ENCODE data around the gene AHRR. TPM values are rescaled to one million over a fixed set of nuclear protein-coding genes. Genes with fewer than 3 reads are reported as not detected.

Gene AHRR
- total and polyA plus RNA-seq, 10 of the 15 experiments (the other 5 are each of a cell fraction or from before 2014, with no cell fraction given), result 0.90 to 35.2 (median 19.2) TPM

DNA sequence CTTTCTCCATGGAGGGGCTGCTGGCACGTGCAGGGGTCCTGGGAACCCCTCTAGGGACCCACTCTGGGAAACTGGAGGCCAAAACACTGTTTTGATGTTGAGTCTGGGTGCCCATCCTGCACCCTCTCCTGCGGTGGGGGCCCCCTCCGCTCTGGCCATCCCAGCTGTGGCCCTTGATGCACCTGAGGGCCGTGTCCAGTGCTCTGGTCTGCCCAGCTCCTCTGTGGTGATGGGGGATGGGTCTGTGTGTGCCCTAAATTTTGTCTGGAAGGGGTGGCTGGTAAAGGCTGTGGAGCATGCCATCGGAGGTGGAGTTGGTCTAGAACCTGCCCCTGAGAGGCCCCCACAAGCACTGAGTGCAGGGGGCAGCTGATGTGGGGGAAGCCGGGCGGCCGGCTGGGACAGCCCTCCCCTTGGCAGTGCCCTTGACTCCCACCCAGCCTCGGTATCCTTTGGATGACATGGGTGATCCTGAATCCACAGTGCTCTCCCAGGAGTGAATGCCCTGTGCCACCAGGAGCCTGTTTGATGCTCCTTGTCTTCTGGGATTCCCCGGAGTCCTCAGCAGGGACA is 26.3 kb downstream of the AHRR start (continued):
- TF ChIP-seq, protein P1, sequence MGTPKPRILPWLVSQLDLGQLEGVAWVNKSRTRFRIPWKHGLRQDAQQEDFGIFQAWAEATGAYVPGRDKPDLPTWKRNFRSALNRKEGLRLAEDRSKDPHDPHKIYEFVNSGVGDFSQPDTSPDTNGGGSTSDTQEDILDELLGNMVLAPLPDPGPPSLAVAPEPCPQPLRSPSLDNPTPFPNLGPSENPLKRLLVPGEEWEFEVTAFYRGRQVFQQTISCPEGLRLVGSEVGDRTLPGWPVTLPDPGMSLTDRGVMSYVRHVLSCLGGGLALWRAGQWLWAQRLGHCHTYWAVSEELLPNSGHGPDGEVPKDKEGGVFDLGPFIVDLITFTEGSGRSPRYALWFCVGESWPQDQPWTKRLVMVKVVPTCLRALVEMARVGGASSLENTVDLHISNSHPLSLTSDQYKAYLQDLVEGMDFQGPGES (IDR thresholded peaks at IDR 0.05), result no peak
- no peak for TF ChIP-seq POU2F2 (IDR thresholded peaks at IDR 0.05; ENCODE audit: borderline replicate concordance, low read depth, low read length)
- no peak for TF ChIP-seq BMI1 (IDR thresholded peaks at IDR 0.05; ENCODE audit: borderline replicate concordance)
- TF ChIP-seq, protein P2, sequence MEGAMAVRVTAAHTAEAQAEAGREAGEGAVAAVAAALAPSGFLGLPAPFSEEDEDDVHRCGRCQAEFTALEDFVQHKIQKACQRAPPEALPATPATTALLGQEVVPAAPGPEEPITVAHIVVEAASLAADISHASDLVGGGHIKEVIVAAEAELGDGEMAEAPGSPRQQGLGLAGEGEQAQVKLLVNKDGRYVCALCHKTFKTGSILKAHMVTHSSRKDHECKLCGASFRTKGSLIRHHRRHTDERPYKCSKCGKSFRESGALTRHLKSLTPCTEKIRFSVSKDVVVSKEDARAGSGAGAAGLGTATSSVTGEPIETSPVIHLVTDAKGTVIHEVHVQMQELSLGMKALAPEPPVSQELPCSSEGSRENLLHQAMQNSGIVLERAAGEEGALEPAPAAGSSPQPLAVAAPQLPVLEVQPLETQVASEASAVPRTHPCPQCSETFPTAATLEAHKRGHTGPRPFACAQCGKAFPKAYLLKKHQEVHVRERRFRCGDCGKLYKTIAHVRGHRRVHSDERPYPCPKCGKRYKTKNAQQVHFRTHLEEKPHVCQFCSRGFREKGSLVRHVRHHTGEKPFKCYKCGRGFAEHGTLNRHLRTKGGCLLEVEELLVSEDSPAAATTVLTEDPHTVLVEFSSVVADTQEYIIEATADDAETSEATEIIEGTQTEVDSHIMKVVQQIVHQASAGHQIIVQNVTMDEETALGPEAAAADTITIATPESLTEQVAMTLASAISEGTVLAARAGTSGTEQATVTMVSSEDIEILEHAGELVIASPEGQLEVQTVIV (IDR thresholded peaks at IDR 0.05; ENCODE audit: borderline replicate concordance, partially characterized antibody), result no peak
- TF ChIP-seq CREB1 (IDR thresholded peaks at IDR 0.05; ENCODE audit: low read depth), result no peak

DNA sequence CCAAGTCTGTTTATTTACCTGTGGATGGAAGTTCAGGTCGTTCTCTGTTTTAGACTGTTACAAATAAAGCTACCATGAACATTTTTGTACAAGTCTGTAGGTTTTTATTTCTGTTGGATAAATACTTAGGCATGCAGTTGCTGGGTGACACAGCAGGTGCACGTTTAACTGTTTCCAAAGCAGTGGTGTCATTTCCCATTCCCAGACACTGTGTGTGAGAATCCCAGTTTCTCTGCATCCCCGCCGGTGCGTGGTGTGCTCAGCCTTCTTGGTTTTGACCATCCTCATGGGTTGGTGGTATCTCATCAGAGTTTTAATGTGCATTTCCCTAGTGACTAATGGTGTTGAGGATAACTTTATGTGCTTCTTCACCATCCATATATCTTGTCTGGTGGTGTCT is 27.2 kb downstream of the AHRR start:
- ChIA-PET RAD21 (ENCODE audit: unreplicated experiment) (interaction anchor here (1.9 kb wide), 1 partner anchor 76 kb away, joined by 4 read pairs; no protein-coding TSS in a partner anchor), SMC1A (ENCODE audit: uncharacterized antibody, unreplicated experiment) (interaction anchor here (1.1 to 2.3 kb wide), 3 partner anchors 11 to 23 kb away, joined by 3 to 6 read pairs (median 4); no protein-coding TSS in a partner anchor), CTCF (interaction anchor here (0.6 to 3.2 kb wide), 5 partner anchors 13 to 219 kb away, joined by 3 to 27 read pairs (median 3); no protein-coding TSS in a partner anchor), POLR2A (no interaction called here)
- no peak overlapping the region for H3K4me2 ChIP-seq (ENCODE audit: control insufficient read depth, insufficient read depth)
- in situ Hi-C loops (cut with MboI) (no loop called here), intact Hi-C loops (cut with micrococcal nuclease; ENCODE audit: unreplicated experiment) (no loop called here)
- ATAC-seq (no peak), FAIRE-seq (no peak), DNase-seq (ENCODE audit: low read depth, low spot score) (no peak)
- 73% methylated on average over 5 of the region's 5 CpGs for WGBS (ENCODE audit: insufficient coverage, insufficient replicate concordance, low lambda C conversion rate, missing lambda C conversion rate)
- no peak overlapping the region for H3K4me3 ChIP-seq
- peaks cover 43% of the 10 kb centered on the region for H3K79me2 ChIP-seq (ENCODE audit: control insufficient read depth, insufficient read depth, low read length)
- H3K36me3 ChIP-seq (ENCODE audit: control insufficient read depth in 2 of 2, insufficient read depth in 2 of 2, low read length in 1 of 2), result peaks cover 20 to 35% of the 10 kb centered on the region in 2 experiments; a peak in 3 of 4 replicates
- no peak overlapping the region for H3K27ac ChIP-seq (ENCODE audit: control insufficient read depth, insufficient read depth)
- no peak overlapping the region for H2AFZ ChIP-seq (ENCODE audit: control insufficient read depth, low read depth, low read length)
- H3K9ac ChIP-seq (ENCODE audit: control insufficient read depth, insufficient read depth, low read length), result no peak overlapping the region
- no peaks in the 10 kb centered on the region; the same call in 1 of the 2 replicates for H4K20me1 ChIP-seq (ENCODE audit: control insufficient read depth, insufficient read depth)
- TF ChIP-seq HDAC2 (IDR thresholded peaks at IDR 0.05), result no peak
- TF ChIP-seq, protein P3, sequence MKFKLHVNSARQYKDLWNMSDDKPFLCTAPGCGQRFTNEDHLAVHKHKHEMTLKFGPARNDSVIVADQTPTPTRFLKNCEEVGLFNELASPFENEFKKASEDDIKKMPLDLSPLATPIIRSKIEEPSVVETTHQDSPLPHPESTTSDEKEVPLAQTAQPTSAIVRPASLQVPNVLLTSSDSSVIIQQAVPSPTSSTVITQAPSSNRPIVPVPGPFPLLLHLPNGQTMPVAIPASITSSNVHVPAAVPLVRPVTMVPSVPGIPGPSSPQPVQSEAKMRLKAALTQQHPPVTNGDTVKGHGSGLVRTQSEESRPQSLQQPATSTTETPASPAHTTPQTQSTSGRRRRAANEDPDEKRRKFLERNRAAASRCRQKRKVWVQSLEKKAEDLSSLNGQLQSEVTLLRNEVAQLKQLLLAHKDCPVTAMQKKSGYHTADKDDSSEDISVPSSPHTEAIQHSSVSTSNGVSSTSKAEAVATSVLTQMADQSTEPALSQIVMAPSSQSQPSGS (IDR thresholded peaks at IDR 0.05; ENCODE audit: low read length), result no peak
- no peak for TF ChIP-seq RAD51 (IDR thresholded peaks at IDR 0.05)
- TF ChIP-seq SMC3 (IDR thresholded peaks at IDR 0.05; ENCODE audit: borderline replicate concordance, low read length), result no peak
- TF ChIP-seq, protein P4, sequence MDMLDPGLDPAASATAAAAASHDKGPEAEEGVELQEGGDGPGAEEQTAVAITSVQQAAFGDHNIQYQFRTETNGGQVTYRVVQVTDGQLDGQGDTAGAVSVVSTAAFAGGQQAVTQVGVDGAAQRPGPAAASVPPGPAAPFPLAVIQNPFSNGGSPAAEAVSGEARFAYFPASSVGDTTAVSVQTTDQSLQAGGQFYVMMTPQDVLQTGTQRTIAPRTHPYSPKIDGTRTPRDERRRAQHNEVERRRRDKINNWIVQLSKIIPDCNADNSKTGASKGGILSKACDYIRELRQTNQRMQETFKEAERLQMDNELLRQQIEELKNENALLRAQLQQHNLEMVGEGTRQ (IDR thresholded peaks at IDR 0.05; ENCODE audit: borderline replicate concordance, low read depth, low read length), result no peak
- no peak for TF ChIP-seq SIN3A (IDR thresholded peaks at IDR 0.05; ENCODE audit: low read depth, low read length)
- TF ChIP-seq SMAD1 (IDR thresholded peaks at IDR 0.05; ENCODE audit: low read depth, partially characterized antibody), result no peak
- peaks cover 17% of the 10 kb centered on the region for H3K4me1 ChIP-seq (ENCODE audit: control insufficient read depth, insufficient read depth, low read length)
- no peaks in the 10 kb centered on the region for H3K27me3 ChIP-seq (replicated peaks in 1 of 2; ENCODE audit: control insufficient read depth in 2 of 2, insufficient read depth in 2 of 2, low read length in 1 of 2)
- H3K9me3 ChIP-seq (replicated peaks; ENCODE audit: control insufficient read depth, insufficient read depth, low read length), result no peaks in the 10 kb centered on the region; the same call in 1 of the 3 replicates
- BruUV-seq (replicated peaks), result no TSS peak

Data from GM12878 (cell line).